ENCODE data around the gene FCHSD2.

Gene FCHSD2

GRCh38 chr11:72975778-72976521 is 166.2 kb downstream of the FCHSD2 start:
- in situ Hi-C loops (cut with HindIII; ENCODE audit: low sequenced_read_pairs), result no loop called here
- DNase-seq (ENCODE audit: low read depth), result peak; percentile 76
- TF ChIP-seq, protein P1, sequence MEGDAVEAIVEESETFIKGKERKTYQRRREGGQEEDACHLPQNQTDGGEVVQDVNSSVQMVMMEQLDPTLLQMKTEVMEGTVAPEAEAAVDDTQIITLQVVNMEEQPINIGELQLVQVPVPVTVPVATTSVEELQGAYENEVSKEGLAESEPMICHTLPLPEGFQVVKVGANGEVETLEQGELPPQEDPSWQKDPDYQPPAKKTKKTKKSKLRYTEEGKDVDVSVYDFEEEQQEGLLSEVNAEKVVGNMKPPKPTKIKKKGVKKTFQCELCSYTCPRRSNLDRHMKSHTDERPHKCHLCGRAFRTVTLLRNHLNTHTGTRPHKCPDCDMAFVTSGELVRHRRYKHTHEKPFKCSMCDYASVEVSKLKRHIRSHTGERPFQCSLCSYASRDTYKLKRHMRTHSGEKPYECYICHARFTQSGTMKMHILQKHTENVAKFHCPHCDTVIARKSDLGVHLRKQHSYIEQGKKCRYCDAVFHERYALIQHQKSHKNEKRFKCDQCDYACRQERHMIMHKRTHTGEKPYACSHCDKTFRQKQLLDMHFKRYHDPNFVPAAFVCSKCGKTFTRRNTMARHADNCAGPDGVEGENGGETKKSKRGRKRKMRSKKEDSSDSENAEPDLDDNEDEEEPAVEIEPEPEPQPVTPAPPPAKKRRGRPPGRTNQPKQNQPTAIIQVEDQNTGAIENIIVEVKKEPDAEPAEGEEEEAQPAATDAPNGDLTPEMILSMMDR (IDR thresholded peaks at IDR 0.05; ENCODE audit: low read depth, low read length, missing control alignments), result no peak
- H3K4me3 ChIP-seq (ENCODE audit: low read depth, low read length), result no peak overlapping the region

DNA sequence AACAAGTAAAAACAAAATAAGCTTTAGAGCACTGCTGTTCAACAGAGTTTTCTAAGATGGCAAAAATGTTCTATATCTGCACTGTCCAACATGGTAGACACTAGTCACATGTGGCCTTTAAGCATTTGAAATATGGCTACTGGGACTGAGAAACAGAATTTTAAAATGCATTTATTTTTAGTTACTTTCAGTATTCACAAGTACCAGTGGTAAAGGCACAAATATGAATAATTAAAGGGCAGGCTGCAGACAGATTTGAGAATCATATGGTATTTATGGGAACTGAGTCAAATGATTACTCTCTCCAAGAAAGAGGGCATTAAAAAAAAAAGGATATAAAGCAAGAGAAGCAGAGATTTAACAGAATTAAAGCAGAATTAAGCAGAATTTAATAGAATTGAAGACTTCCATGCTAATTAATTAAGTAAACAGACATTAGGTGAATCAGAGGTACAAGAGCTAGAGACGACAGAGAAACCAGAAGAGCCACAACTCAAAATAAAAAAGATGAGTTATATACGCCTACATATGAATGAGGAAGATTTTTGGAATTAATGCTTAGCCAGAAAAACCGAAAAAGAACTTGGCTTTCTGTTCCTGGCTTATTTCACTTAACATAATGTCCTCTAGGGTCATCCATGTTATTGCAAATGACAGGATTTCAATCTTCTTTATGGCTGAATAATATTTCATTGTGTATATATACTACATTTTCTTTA is 167.5 kb downstream of the FCHSD2 start:
- in situ Hi-C loops (cut with HindIII; ENCODE audit: low sequenced_read_pairs), result no loop called here
- H3K4me3 ChIP-seq (ENCODE audit: low read depth, low read length), result no peak overlapping the region
- DNase-seq (ENCODE audit: low read depth), result no peak
- TF ChIP-seq, protein P1 (IDR thresholded peaks at IDR 0.05; ENCODE audit: low read depth, low read length, missing control alignments), result no peak

DNA sequence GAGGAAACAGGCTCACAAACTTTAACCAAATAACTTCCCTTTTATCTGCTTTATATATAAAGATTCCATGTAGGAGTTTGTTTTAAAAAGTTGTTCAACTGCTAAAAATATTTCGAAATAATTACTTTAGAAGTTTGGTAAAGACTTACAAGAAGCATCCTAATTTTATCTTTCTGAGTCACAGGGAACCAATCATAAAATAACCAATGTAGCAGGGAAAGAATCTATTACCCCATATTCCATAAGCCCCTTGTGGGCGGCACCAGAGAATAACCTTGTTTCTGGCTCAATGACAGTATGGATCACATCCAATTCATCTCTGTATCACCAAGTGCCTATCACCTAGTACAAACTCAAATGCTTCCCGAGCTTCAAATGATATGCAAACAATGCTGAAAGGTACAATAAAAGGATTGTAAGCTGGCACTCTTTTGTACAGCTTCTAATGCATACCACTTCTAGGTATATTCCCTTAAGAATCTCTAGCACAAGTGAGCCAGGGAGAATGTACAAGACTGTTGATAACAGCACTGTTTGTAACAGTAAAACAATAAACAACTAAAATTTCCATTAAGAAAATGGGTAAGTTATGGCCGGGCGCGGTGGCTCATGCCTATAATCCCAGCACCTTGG is 169.5 kb downstream of the FCHSD2 start:
- in situ Hi-C loops (cut with HindIII; ENCODE audit: low sequenced_read_pairs), result no loop called here
- no peak for DNase-seq (ENCODE audit: low read depth)
- TF ChIP-seq, protein P1 (IDR thresholded peaks at IDR 0.05; ENCODE audit: low read depth, low read length, missing control alignments), result no peak
- H3K4me3 ChIP-seq (ENCODE audit: low read depth, low read length), result no peak overlapping the region

GRCh38 chr11:72971192-72971967 is 170.7 kb downstream of the FCHSD2 start:
- TF ChIP-seq, protein P1 (IDR thresholded peaks at IDR 0.05; ENCODE audit: low read depth, low read length, missing control alignments), result no peak
- DNase-seq (ENCODE audit: low read depth), result no peak
- in situ Hi-C loops (cut with HindIII; ENCODE audit: low sequenced_read_pairs), result no loop called here
- H3K4me3 ChIP-seq (ENCODE audit: low read depth, low read length), result no peak overlapping the region

DNA sequence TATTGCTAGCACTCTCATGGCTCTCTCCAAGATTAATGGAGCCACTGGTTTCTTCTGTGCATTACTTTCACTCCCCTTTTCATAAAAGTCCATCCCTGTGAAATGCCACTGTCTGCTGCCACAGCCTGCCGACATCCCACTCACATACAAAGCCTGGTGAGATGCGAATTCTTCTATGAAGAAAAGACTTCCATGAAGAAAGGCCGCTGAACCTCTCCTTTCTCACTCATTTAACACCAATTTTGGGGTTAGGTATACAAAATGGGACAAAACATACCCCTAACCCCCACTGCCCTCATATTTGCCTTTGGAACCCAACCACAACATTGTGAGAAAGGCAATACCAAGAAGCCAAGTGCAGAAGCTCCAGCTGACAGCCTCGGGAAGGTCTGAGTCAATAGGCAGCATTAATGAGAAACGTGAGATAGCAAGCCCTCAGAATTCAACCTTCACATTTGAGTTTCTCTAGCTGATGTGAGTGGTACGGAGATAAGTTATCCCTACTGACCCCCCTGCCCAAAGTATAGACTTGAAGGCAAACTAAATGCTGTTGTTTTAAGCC is 171.5 kb downstream of the FCHSD2 start:
- in situ Hi-C loops (cut with HindIII; ENCODE audit: low sequenced_read_pairs), result no loop called here
- DNase-seq (ENCODE audit: low read depth), result no peak
- H3K4me3 ChIP-seq (ENCODE audit: low read depth, low read length), result no peak overlapping the region
- TF ChIP-seq, protein P1 (IDR thresholded peaks at IDR 0.05; ENCODE audit: low read depth, low read length, missing control alignments), result no peak

DNA sequence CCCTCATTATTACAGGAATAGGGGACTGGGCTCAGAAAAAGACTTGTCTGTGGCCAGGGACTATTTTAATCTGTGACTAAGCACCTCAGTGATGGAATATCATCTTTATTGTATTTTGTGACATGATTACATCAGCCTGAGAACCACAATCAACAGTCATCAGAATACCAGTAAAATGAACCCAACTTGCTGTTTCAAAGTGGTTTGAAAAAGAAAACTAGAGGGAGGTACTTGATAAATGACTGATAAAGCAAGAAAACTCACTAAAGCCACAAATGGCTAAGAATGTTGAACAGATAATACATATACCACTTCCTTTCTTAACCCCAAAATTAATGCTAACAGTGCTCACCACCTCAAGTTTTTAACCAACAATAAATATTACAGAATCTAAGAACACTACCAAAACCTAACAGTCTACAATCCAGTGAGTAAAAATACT is 172.2 kb downstream of the FCHSD2 start:
- TF ChIP-seq, protein P1 (IDR thresholded peaks at IDR 0.05; ENCODE audit: low read depth, low read length, missing control alignments), result no peak
- H3K4me3 ChIP-seq (ENCODE audit: low read depth, low read length), result no peak overlapping the region
- in situ Hi-C loops (cut with HindIII; ENCODE audit: low sequenced_read_pairs), result no loop called here
- DNase-seq (ENCODE audit: low read depth), result peak; percentile 55

All from astrocyte of the cerebellum (primary cell).